Measurements from ENCODE around the gene HERPUD2.

The HERPUD2 gene, protein sequence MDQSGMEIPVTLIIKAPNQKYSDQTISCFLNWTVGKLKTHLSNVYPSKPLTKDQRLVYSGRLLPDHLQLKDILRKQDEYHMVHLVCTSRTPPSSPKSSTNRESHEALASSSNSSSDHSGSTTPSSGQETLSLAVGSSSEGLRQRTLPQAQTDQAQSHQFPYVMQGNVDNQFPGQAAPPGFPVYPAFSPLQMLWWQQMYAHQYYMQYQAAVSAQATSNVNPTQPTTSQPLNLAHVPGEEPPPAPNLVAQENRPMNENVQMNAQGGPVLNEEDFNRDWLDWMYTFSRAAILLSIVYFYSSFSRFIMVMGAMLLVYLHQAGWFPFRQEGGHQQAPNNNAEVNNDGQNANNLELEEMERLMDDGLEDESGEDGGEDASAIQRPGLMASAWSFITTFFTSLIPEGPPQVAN

GRCh38 chr7:35694784-35695472, at the start of gene HERPUD2:
Gene HERPUD2 (minus strand): TSS chr7:35695135. CDS start chr7:35694330, 805 bp downstream.
- DNase-seq (ENCODE audit: low read depth): peak; percentile 70

DNA sequence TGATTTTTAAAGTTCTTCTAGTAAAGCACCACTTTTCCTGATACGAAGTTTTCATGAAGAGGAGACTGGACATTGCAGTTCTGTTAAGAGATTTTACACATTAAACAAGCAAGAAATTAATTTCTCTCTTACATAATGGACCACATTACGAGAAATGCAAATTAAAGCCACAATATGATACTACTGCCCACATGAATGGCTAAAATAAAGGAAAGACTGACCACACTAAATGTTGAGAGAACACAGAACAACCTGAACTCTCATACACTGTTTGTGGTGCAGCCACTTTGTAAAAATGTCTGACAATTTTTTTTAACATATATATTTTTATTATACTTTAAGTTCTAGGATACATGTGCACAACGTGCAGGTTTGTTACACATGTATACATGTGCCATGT, 44.0 kb upstream of the HERPUD2 start:
- no peak for DNase-seq (ENCODE audit: low read depth)

- no peak for DNase-seq (ENCODE audit: low read depth)
These were observed 41.8 kb upstream of the HERPUD2 start for GRCh38 chr7:35736725-35737124.

- no peak for DNase-seq (ENCODE audit: low read depth)
These were observed 40.5 kb upstream of the HERPUD2 start for GRCh38 chr7:35735396-35735795.

- DNase-seq (ENCODE audit: low read depth): no peak
These were observed 39.1 kb upstream of the HERPUD2 start for GRCh38 chr7:35734001-35734483.

DNA sequence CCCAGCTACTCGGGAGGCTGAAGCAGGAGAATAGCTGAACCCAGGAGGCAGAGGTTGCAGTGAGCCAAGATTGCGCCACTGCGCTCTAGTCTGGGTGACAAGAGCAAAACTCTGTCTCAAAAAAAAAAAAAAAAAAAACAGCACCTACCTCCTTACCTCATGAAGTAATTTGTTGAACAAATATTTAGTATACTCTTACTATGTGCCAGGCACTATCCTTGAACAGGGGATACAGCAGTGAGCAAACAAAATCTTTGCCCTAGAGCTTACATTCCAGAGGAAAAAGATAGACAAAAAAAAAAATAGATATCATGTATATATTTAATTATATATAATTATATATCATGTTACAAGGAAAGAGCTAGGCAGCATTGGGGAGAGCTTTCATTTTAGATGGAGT, 36.4 kb upstream of the HERPUD2 start:
- no peak for DNase-seq (ENCODE audit: low read depth)

GRCh38 chr7:35729061-35729783, 34.3 kb upstream of the HERPUD2 start:
- no peak for DNase-seq (ENCODE audit: low read depth)

DNA sequence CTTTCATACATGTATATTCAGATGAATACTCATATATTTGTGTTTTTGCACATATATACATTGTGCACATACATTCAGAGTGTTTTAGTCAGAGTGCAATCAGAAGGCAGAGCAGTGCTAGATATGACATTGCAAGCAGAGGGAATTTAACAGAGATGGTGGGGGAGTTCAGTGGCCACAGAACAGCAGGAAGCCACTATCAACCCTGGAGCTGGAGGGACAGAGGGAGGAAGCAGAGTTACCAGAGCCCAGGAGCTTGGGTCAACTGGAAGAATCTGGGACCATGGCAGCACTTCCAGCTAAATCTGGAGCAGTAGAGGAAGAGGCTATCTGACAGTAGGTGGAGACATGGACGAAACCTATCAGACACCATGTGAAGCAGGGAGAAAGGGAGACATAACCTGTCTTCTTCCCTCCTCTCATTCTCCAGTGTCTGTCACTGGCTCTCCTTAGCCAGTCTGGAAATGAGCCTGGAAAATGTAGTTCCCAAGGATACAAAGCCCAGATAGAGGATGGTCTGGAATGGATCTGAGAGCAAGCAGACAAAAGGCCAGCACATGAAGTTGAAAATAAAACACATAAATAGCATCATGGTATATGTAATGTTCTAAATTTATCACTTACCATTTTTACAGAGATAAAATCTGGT, 33.6 kb upstream of the HERPUD2 start:
- DNase-seq (ENCODE audit: low read depth): no peak

- no peak for DNase-seq (ENCODE audit: low read depth)
These were observed 32.6 kb upstream of the HERPUD2 start for GRCh38 chr7:35727571-35727970.

DNA sequence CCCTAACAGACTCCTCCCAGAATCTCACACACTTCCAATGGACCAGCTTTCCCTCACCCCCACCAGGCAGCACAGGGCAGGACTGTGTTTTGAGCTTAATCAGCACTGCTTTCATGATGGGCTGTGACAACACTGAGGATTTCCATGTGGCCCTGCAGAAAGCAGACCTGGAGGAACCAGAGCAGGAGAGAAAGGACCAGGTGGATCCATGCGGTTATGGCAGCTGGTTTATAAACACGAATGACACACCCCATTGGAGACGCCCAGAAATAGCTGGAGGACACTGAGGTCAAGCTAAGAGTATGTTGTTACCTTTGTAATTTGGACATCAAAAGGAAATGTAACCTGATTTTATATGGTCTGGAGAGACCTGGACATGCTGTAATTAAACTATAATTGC, 31.7 kb upstream of the HERPUD2 start:
- DNase-seq (ENCODE audit: low read depth): no peak

GRCh38 chr7:35725280-35725680, 30.3 kb upstream of the HERPUD2 start:
- no peak for DNase-seq (ENCODE audit: low read depth)

DNA sequence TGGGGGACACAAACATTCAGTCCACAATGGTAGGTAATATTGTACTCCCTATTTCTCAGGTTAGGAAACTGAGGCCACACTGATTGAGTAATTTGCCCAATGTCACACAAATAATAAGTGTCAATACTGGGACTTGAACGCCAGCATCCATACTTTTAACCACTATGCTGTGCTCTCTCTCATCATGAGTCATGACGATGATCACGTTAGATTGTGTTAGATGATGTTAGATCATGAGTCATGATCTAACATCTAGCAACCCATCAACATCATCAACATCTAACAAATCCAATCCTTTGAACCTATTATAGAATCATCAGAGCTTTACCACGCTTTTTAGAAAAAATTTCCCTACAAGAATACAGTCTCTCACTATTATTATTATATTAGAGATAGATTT, 28.1 kb upstream of the HERPUD2 start:
- no peak for DNase-seq (ENCODE audit: low read depth)

GRCh38 chr7:35722054-35722849, 27.3 kb upstream of the HERPUD2 start:
- peak; percentile 42 for DNase-seq (ENCODE audit: low read depth)

DNA sequence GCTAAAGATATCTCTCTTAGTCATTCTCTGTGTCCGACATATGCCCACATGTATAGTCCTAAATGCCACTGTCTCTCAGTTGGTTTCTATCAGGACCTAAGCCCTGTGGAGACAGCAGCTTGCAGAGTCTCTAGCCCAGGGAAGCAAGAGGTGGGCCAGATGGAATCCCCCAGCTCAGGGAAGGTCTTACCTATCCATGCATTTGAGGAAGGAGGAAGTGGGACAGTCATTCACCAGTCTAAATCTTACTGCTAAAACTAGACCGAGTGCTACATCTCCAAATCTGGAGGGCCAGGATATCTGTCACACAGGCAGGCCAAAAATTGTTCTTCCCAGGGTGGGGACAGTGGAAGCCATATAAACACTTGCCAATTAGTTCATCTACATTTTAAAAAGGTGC, 26.4 kb upstream of the HERPUD2 start:
- DNase-seq (ENCODE audit: low read depth): no peak

GRCh38 chr7:35720849-35721248, 25.9 kb upstream of the HERPUD2 start:
- DNase-seq (ENCODE audit: low read depth): no peak

DNA sequence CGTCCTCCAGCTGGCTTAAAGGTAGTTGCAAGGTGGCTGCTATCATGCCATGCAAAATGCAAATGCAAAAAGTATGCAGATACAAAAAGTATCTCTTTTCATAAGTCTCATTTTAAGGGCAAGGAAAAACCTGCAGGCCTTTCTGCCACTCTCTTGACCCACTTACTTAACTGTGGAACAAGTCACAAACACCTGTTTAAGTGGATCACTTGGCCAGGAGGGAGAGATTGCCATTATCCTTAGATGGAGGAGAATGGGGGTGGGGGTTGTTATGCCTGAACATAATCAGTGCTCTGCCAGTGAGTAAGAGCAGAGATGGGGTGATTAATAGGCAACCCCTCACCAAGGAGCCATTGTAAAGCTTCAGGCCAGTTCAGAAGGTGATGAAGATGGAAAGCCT, 25.1 kb upstream of the HERPUD2 start:
- no peak for DNase-seq (ENCODE audit: low read depth)

DNA sequence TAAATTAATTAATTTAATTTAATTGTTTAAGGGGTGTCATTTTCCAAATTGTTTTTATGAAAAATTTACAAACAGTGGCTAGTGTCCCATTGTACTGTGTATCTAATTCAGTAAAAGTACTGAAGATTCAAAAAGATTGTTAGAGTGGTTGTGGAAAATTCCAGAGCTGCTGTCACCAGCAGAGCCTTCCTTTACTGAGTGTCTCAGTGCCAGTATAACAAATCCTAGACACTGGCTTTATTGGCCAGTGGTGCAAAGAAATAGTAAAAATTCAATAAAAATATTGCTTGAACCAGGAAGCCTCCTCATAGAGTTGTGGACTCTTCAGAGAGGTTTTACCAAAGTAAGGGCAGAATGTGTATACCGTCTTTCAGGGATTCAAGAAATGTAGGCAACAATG, 23.1 kb upstream of the HERPUD2 start:
- no peak for DNase-seq (ENCODE audit: low read depth)

- no peak for DNase-seq (ENCODE audit: low read depth)
These were observed 22.6 kb upstream of the HERPUD2 start for GRCh38 chr7:35717516-35717915.

- DNase-seq (ENCODE audit: low read depth): no peak
These were observed 22.1 kb upstream of the HERPUD2 start for GRCh38 chr7:35717013-35717412.

- DNase-seq (ENCODE audit: low read depth): no peak
These were observed 21.3 kb upstream of the HERPUD2 start for GRCh38 chr7:35716038-35716803.

- no peak for DNase-seq (ENCODE audit: low read depth)
These were observed 19.9 kb upstream of the HERPUD2 start for GRCh38 chr7:35714862-35715261.
